Measurements from ENCODE around the gene IGFBP2. TPM values are rescaled to one million over a fixed set of nuclear protein-coding genes. Genes with fewer than 3 reads are reported as not detected.

IGFBP2 gene
- polyA plus RNA-seq, 1 donor (not counting 4 experiments of a cell fraction or from before 2014, with no cell fraction given) = 10.2 TPM

- Histone ChIP-seq H3K27ac (ENCODE audit: control insufficient read depth, insufficient read depth, low read length) (no peak overlapping the region), H3K9me3 (ENCODE audit: control insufficient read depth, low read depth, low read length) (no peaks in the 10 kb centered on the region), H3K4me2 (ENCODE audit: control insufficient read depth, extremely low read depth, insufficient read depth, low read depth, low read length) (no peak overlapping the region), H3K27me3 (ENCODE audit: control insufficient read depth, extremely low read depth, insufficient read depth, low read length) (peaks cover 40% of the 10 kb centered on the region), H3K79me2 (ENCODE audit: control insufficient read depth, insufficient read depth, low read length) (no peaks in the 10 kb centered on the region), H4K20me1 (ENCODE audit: control insufficient read depth, extremely low read depth, insufficient read depth, low read length) (no peaks in the 10 kb centered on the region), H3K4me1 (ENCODE audit: control insufficient read depth, extremely low read depth, insufficient read depth, low read length) (peaks cover 12% of the 10 kb centered on the region), H3K36me3 (ENCODE audit: control insufficient read depth in 2 of 2, extremely low read depth in 1 of 2, insufficient read depth in 2 of 2, low read length in 2 of 2) (no peaks in the 10 kb centered on the region), H3K9ac (ENCODE audit: control insufficient read depth, extremely low read depth, insufficient read depth, low read length) (no peak overlapping the region), H3K9me1 (ENCODE audit: control insufficient read depth, extremely low read depth, insufficient read depth, low read length) (no peaks in the 10 kb centered on the region), H2AFZ (ENCODE audit: control insufficient read depth, low read length) (no peak overlapping the region), H3K4me3 (ENCODE audit: control insufficient read depth in 2 of 3, extremely low read depth in 1 of 3, insufficient read depth in 2 of 3, low read depth in 1 of 3, low read length in 3 of 3) (no peak overlapping the region)
- dilution Hi-C loops (cut with MboI; ENCODE audit: extremely low pct_ligation_motif_present, low sequenced_read_pairs) = no loop called here
- FAIRE-seq (no peak), DNase-seq (ENCODE audit: low read depth, low spot score) (no peak)
- no peak for TF ChIP-seq EZH2 (IDR thresholded peaks at IDR 0.05; ENCODE audit: low read length)
These were observed 2.0 kb downstream of the IGFBP2 start for GRCh38 chr2:216635171-216635570.

- dilution Hi-C loops (cut with MboI; ENCODE audit: extremely low pct_ligation_motif_present, low sequenced_read_pairs) = no loop called here
- Histone ChIP-seq H3K9me3 (ENCODE audit: control insufficient read depth, low read depth, low read length) (no peaks in the 10 kb centered on the region), H3K27me3 (ENCODE audit: control insufficient read depth, extremely low read depth, insufficient read depth, low read length) (peaks cover 40% of the 10 kb centered on the region), H3K9me1 (ENCODE audit: control insufficient read depth, extremely low read depth, insufficient read depth, low read length) (no peaks in the 10 kb centered on the region), H3K79me2 (ENCODE audit: control insufficient read depth, insufficient read depth, low read length) (no peaks in the 10 kb centered on the region), H3K27ac (ENCODE audit: control insufficient read depth, insufficient read depth, low read length) (no peak overlapping the region), H3K36me3 (ENCODE audit: control insufficient read depth in 2 of 2, extremely low read depth in 1 of 2, insufficient read depth in 2 of 2, low read length in 2 of 2) (no peaks in the 10 kb centered on the region), H3K4me3 (ENCODE audit: control insufficient read depth in 2 of 3, extremely low read depth in 1 of 3, insufficient read depth in 2 of 3, low read depth in 1 of 3, low read length in 3 of 3) (no peak overlapping the region), H3K4me1 (ENCODE audit: control insufficient read depth, extremely low read depth, insufficient read depth, low read length) (peaks cover 12% of the 10 kb centered on the region), H3K4me2 (ENCODE audit: control insufficient read depth, extremely low read depth, insufficient read depth, low read depth, low read length) (no peak overlapping the region), H4K20me1 (ENCODE audit: control insufficient read depth, extremely low read depth, insufficient read depth, low read length) (no peaks in the 10 kb centered on the region), H2AFZ (ENCODE audit: control insufficient read depth, low read length) (no peak overlapping the region), H3K9ac (ENCODE audit: control insufficient read depth, extremely low read depth, insufficient read depth, low read length) (no peak overlapping the region)
- FAIRE-seq = no peak
- DNase-seq (ENCODE audit: low read depth, low spot score) = no peak
- TF ChIP-seq, protein P1, sequence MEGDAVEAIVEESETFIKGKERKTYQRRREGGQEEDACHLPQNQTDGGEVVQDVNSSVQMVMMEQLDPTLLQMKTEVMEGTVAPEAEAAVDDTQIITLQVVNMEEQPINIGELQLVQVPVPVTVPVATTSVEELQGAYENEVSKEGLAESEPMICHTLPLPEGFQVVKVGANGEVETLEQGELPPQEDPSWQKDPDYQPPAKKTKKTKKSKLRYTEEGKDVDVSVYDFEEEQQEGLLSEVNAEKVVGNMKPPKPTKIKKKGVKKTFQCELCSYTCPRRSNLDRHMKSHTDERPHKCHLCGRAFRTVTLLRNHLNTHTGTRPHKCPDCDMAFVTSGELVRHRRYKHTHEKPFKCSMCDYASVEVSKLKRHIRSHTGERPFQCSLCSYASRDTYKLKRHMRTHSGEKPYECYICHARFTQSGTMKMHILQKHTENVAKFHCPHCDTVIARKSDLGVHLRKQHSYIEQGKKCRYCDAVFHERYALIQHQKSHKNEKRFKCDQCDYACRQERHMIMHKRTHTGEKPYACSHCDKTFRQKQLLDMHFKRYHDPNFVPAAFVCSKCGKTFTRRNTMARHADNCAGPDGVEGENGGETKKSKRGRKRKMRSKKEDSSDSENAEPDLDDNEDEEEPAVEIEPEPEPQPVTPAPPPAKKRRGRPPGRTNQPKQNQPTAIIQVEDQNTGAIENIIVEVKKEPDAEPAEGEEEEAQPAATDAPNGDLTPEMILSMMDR (optimal IDR thresholded peaks at IDR 0.05 in 1 of 3, IDR thresholded peaks at IDR 0.05 in 1 of 3, conservative IDR thresholded peaks at IDR 0.05 in 1 of 3; ENCODE audit: extremely low read depth in 1 of 3, insufficient read depth in 2 of 3, low read length in 3 of 3) = no peak
- TF ChIP-seq EZH2 (IDR thresholded peaks at IDR 0.05; ENCODE audit: low read length) = no peak
These were observed 2.7 kb downstream of the IGFBP2 start for GRCh38 chr2:216635701-216636550.

Data from keratinocyte (primary cell).